Mucosa of gallbladder (tissue), 1 donor: ENCODE measurements around the gene MANSC4. TPM values are rescaled to one million over a fixed set of nuclear protein-coding genes. Genes with fewer than 3 reads are reported as not detected.

Source experiments
- DNase-seq: peaks from one replicate; pipeline ENCODE4 v3.0.0-alpha.2; 2020; ENCODE audit warnings: low spot score
- total RNA-seq: library from RNA; stranded (reverse); gene quantifications from one replicate; pipeline ENCODE4 v1.2.1, GENCODE V29; 2021
- donor health status: DM: no; HTN: no; CAD: no.

Gene MANSC4
- not detected for total RNA-seq

GRCh38 chr12:27779920-27780611, at the start of gene MANSC4, which contains the start of gene KLHL42:
MANSC4 (minus strand) TSS chr12:27780236; CDS start chr12:27771276, 8,960 bp downstream.
KLHL42 (plus strand) TSS chr12:27780233; CDS start chr12:27780331, 98 bp downstream.
- DNase-seq = peak; percentile 67

- DNase-seq = no peak
Measured at GRCh38 chr12:27828196-27828595, 48.2 kb upstream of the MANSC4 start.

- DNase-seq = no peak
Measured at GRCh38 chr12:27826076-27826475, 46.0 kb upstream of the MANSC4 start.

- no peak for DNase-seq
Measured at GRCh38 chr12:27824126-27824842, 44.2 kb upstream of the MANSC4 start.

- no peak for DNase-seq
Measured at GRCh38 chr12:27823038-27823437, 43.0 kb upstream of the MANSC4 start.

- no peak for DNase-seq
Measured at GRCh38 chr12:27822076-27822712, 42.2 kb upstream of the MANSC4 start.

- DNase-seq = peak; percentile 51
Measured at GRCh38 chr12:27821259-27821973, 41.4 kb upstream of the MANSC4 start.

GRCh38 chr12:27820564-27820963, 40.5 kb upstream of the MANSC4 start:
- DNase-seq = no peak

- DNase-seq = peak; percentile 10
Measured at GRCh38 chr12:27818401-27818918, 38.4 kb upstream of the MANSC4 start.

- no peak for DNase-seq
Measured at GRCh38 chr12:27817766-27818165, 37.7 kb upstream of the MANSC4 start.

GRCh38 chr12:27814851-27815591, 35.0 kb upstream of the MANSC4 start:
- DNase-seq = no peak

- DNase-seq = no peak
Measured at GRCh38 chr12:27814411-27814810, 34.4 kb upstream of the MANSC4 start.

GRCh38 chr12:27812502-27812901, 32.5 kb upstream of the MANSC4 start:
- DNase-seq = no peak

- no peak for DNase-seq
Measured at GRCh38 chr12:27810756-27811155, 30.7 kb upstream of the MANSC4 start.

- DNase-seq = no peak
Measured at GRCh38 chr12:27808841-27809240, 28.8 kb upstream of the MANSC4 start.

- no peak for DNase-seq
Measured at GRCh38 chr12:27807063-27807703, 27.1 kb upstream of the MANSC4 start.

- DNase-seq = no peak
Measured at GRCh38 chr12:27806259-27806658, 26.2 kb upstream of the MANSC4 start.

GRCh38 chr12:27805238-27805637, 25.2 kb upstream of the MANSC4 start:
- no peak for DNase-seq

- DNase-seq = no peak
Measured at GRCh38 chr12:27802936-27803335, 22.9 kb upstream of the MANSC4 start.

GRCh38 chr12:27802511-27802910, 22.5 kb upstream of the MANSC4 start:
- no peak for DNase-seq

GRCh38 chr12:27801630-27802029, 21.6 kb upstream of the MANSC4 start:
- DNase-seq = no peak
